Liver (tissue), 9 donors: Measurements from ENCODE around the gene DLST. TPM values are rescaled to one million over a fixed set of nuclear protein-coding genes. Genes with fewer than 3 reads are reported as not detected.

Experiments
- DNase-seq: peaks from one replicate; pipeline ENCODE4 v3.0.0-alpha.2; 2017; ENCODE audit warnings: low spot score
- H3K27ac ChIP-seq, 2 donors: one replicate each; pipeline ENCODE4 v1.7.0; 2013; ENCODE audit warnings: inconsistent platforms in 2 of 2, low read length in 2 of 2, control low read depth in 1 of 2, low read depth in 1 of 2, mild to moderate bottlenecking in 1 of 2
- H3K27me3 ChIP-seq, 4 donors: one replicate each; pipeline versions ENCODE4 v1.6.1 to v1.7.0; 2013; ENCODE audit warnings: low read length in 3 of 4, inconsistent platforms in 1 of 4, mild to moderate bottlenecking in 1 of 4, moderate library complexity in 1 of 4; ENCODE audit not compliant: control insufficient read depth in 4 of 4, insufficient read depth in 4 of 4
- H3K36me3 ChIP-seq, 4 donors: one replicate each; pipeline versions ENCODE4 v1.6.1 to v1.7.0; 2013; ENCODE audit warnings: low read length in 3 of 4, mild to moderate bottlenecking in 3 of 4, low read depth in 1 of 4, moderate library complexity in 1 of 4; ENCODE audit not compliant: control insufficient read depth in 4 of 4, insufficient read depth in 3 of 4
- H3K4me1 ChIP-seq, 4 donors: one replicate each; pipeline versions ENCODE4 v1.6.1 to v1.7.0; 2013; ENCODE audit warnings: low read length in 3 of 4, mild to moderate bottlenecking in 3 of 4, moderate library complexity in 1 of 4; ENCODE audit not compliant: control insufficient read depth in 4 of 4, insufficient read depth in 4 of 4
- H3K4me3 ChIP-seq, 3 donors: one replicate each; pipeline versions ENCODE4 v1.6.1 to v1.7.0; 2013; ENCODE audit warnings: low read length in 3 of 3, control low read depth in 1 of 3, low read depth in 1 of 3, mild to moderate bottlenecking in 1 of 3
- H3K9ac ChIP-seq, 2 donors: one replicate each; pipeline ENCODE4 v1.7.0; 2013; ENCODE audit warnings: low read length in 2 of 2, mild to moderate bottlenecking in 2 of 2, moderate library complexity in 2 of 2, control low read depth in 1 of 2, low read depth in 1 of 2
- H3K9me3 ChIP-seq, 4 donors: one replicate each; pipeline versions ENCODE4 v1.6.1 to v1.7.0; 2013; ENCODE audit warnings: low read length in 3 of 4; ENCODE audit not compliant: control insufficient read depth in 4 of 4
- EGR1 ChIP-seq, 2 donors: IDR thresholded peaks; 2 replicates each; pipeline ENCODE4 v1.6.1; 2016 to 2018; ENCODE audit warnings: antibody characterized with exemption in 2 of 2, low read depth in 2 of 2
- GABPA ChIP-seq, 2 donors: IDR thresholded peaks in 1 of 2; conservative IDR thresholded peaks in 1 of 2; 2 replicates each; pipeline ENCODE4 v1.6.1; 2016; ENCODE audit warnings: antibody characterized with exemption in 2 of 2, mild to moderate bottlenecking in 1 of 2, moderate library complexity in 1 of 2
- HNF4A ChIP-seq, 2 donors: conservative IDR thresholded peaks; 2 replicates each; pipeline ENCODE4 v1.6.1; 2016; ENCODE audit warnings: antibody characterized with exemption in 2 of 2, mild to moderate bottlenecking in 2 of 2
- HNF4G ChIP-seq: IDR thresholded peaks from 2 replicates; pipeline ENCODE4 v1.6.1; 2016; ENCODE audit warnings: antibody characterized with exemption
- JUND ChIP-seq, 2 donors: IDR thresholded peaks; 2 replicates each; pipeline ENCODE4 v1.6.1; 2016; ENCODE audit warnings: antibody characterized with exemption in 2 of 2
- RAD21 ChIP-seq, 2 donors: IDR thresholded peaks; 2 replicates each; pipeline ENCODE4 v1.6.1; 2016; ENCODE audit warnings: antibody characterized with exemption in 2 of 2, mild to moderate bottlenecking in 2 of 2
- RXRA ChIP-seq, 2 donors: IDR thresholded peaks; 2 replicates each; pipeline ENCODE4 v1.6.1; 2017 to 2018; ENCODE audit warnings: antibody characterized with exemption in 2 of 2, mild to moderate bottlenecking in 1 of 2
- SP1 ChIP-seq: IDR thresholded peaks from 2 replicates; pipeline ENCODE4 v1.6.1; 2018; ENCODE audit warnings: antibody characterized with exemption, mild to moderate bottlenecking
- TAF1 ChIP-seq: conservative IDR thresholded peaks from 2 replicates; pipeline ENCODE4 v1.6.1; 2016; ENCODE audit warnings: antibody characterized with exemption, mild to moderate bottlenecking
- YY1 ChIP-seq: IDR thresholded peaks from 2 replicates; pipeline ENCODE4 v1.6.1; 2016; ENCODE audit warnings: antibody characterized with exemption, mild to moderate bottlenecking
- WGBS: extraction: QIAGEN DNeasy Blood & Tissue Kit; methylation state at CpG from one replicate; pipeline ENCODE4 v1.1.7; 2013; 5-methylcytosine and 5-hydroxymethylcytosine counted together
- polyA plus RNA-seq, 2 donors: library from polyadenylated mRNA; stranded (reverse) in 1 of 2; unstranded in 1 of 2; fragments of 200-250 nt in 1 of 2; fragments of >200 nt in 1 of 2; fragmentation: Nextera tagmentation in 1 of 2; extraction: Ambion mirVana in 1 of 2; gene quantifications; one replicate each; pipeline versions ENCODE4 v1.2.1 to v1.2.3, GENCODE V29; 2013 to 2015
- total RNA-seq, 2 donors: library from RNA; depleted of rRNA; stranded (reverse); fragments of >200 nt; gene quantifications; one replicate each; pipeline ENCODE4 v1.2.3, GENCODE V29; 2014
- TF ChIP-seq, protein P1 (sequence below): IDR thresholded peaks from 2 replicates; pipeline ENCODE4 v1.6.1; 2016; ENCODE audit warnings: antibody characterized with exemption
- TF ChIP-seq, protein P2 (sequence below): IDR thresholded peaks from 2 replicates; pipeline ENCODE4 v1.6.1; 2016; ENCODE audit warnings: antibody characterized with exemption
- TF ChIP-seq, protein P3 (sequence below): IDR thresholded peaks from 2 replicates; pipeline ENCODE4 v1.6.1; 2016; ENCODE audit warnings: antibody characterized with exemption
- TF ChIP-seq, protein P4 (sequence below): IDR thresholded peaks from 2 replicates; pipeline ENCODE4 v1.6.1; 2016; ENCODE audit warnings: antibody characterized with exemption, mild to moderate bottlenecking
- donor health status: healthy.
- donor health status: healthy.
- donor health status: healthy.
- donor health status: healthy.
- donor health status: healthy.

The DLST gene
- total RNA-seq = 10 to 100 TPM; 41.0 to 58.0 TPM
- 10 to 100 TPM; 10.7 to 69.3 TPM for polyA plus RNA-seq

DNA sequence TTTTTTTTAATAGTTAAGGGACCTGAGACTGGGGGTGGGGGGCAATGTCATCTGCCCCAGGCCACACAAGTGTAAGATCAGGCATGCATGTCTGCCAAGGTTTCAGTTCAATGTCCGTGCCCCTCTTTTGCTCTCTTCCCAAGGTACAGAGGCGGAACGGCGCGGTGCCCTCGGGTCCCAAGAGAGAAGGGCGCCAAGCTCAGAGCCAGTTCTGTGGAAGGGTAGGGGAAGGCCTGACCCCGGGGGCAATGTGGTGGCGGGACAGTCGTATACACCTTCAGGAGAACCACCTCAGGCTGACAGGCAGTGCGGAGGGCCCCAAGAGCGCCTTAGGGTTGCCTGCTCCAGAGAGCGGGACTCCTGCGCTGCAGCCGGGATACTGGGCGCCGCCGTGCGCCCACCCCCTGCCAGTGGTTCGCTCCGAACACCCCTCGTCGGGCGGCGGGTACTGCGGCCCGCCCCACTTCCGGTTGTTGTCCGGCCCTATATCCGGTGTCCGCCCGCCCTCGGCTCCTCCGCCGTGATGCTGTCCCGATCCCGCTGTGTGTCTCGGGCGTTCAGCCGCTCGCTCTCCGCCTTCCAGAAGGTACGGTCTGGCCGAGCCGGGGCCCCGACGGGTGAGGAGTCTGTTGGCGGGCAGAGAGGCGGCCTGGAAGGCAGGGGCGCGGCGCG, at the start of gene DLST:
Gene DLST, plus strand, starts transcription at position 486 of the 672 bp plus-strand sequence. Its CDS starts 38 bp downstream, at position 524.
- H3K9me3 ChIP-seq = no peaks in the 10 kb centered on the region
- H3K9ac ChIP-seq = peak within 1 kb of the TSS; percentile 93 to 98
- peaks cover 16 to 29% (median 23%) of the 10 kb centered on the region in 4 donors for H3K4me1 ChIP-seq
- TF ChIP-seq EGR1 (IDR thresholded peaks at IDR 0.05; ENCODE audit: low read depth in 2 of 2) (peak in 1 of 2 donors; percentile 69), RAD21 (IDR thresholded peaks at IDR 0.05) (peak in 1 of 2 donors; percentile 34), JUND (IDR thresholded peaks at IDR 0.05) (no peak), SP1 (peak; percentile 52), TAF1 (no peak), HNF4A (conservative IDR thresholded peaks at IDR 0.05) (peak; percentile 3 to 50), GABPA (IDR thresholded peaks at IDR 0.05 in 1 of 2, conservative IDR thresholded peaks at IDR 0.05 in 1 of 2) (peak; percentile 92 to 97), YY1 (peak; percentile 74), RXRA (IDR thresholded peaks at IDR 0.05) (peak in 1 of 2 donors; percentile 50), HNF4G (no peak)
- TF ChIP-seq, protein P1, sequence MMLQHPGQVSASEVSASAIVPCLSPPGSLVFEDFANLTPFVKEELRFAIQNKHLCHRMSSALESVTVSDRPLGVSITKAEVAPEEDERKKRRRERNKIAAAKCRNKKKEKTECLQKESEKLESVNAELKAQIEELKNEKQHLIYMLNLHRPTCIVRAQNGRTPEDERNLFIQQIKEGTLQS = no peak
- TF ChIP-seq, protein P2, sequence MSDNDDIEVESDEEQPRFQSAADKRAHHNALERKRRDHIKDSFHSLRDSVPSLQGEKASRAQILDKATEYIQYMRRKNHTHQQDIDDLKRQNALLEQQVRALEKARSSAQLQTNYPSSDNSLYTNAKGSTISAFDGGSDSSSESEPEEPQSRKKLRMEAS = peak; percentile 33
- TF ChIP-seq, protein P3, sequence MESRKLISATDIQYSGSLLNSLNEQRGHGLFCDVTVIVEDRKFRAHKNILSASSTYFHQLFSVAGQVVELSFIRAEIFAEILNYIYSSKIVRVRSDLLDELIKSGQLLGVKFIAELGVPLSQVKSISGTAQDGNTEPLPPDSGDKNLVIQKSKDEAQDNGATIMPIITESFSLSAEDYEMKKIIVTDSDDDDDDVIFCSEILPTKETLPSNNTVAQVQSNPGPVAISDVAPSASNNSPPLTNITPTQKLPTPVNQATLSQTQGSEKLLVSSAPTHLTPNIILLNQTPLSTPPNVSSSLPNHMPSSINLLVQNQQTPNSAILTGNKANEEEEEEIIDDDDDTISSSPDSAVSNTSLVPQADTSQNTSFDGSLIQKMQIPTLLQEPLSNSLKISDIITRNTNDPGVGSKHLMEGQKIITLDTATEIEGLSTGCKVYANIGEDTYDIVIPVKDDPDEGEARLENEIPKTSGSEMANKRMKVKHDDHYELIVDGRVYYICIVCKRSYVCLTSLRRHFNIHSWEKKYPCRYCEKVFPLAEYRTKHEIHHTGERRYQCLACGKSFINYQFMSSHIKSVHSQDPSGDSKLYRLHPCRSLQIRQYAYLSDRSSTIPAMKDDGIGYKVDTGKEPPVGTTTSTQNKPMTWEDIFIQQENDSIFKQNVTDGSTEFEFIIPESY = no peak
- TF ChIP-seq, protein P4, sequence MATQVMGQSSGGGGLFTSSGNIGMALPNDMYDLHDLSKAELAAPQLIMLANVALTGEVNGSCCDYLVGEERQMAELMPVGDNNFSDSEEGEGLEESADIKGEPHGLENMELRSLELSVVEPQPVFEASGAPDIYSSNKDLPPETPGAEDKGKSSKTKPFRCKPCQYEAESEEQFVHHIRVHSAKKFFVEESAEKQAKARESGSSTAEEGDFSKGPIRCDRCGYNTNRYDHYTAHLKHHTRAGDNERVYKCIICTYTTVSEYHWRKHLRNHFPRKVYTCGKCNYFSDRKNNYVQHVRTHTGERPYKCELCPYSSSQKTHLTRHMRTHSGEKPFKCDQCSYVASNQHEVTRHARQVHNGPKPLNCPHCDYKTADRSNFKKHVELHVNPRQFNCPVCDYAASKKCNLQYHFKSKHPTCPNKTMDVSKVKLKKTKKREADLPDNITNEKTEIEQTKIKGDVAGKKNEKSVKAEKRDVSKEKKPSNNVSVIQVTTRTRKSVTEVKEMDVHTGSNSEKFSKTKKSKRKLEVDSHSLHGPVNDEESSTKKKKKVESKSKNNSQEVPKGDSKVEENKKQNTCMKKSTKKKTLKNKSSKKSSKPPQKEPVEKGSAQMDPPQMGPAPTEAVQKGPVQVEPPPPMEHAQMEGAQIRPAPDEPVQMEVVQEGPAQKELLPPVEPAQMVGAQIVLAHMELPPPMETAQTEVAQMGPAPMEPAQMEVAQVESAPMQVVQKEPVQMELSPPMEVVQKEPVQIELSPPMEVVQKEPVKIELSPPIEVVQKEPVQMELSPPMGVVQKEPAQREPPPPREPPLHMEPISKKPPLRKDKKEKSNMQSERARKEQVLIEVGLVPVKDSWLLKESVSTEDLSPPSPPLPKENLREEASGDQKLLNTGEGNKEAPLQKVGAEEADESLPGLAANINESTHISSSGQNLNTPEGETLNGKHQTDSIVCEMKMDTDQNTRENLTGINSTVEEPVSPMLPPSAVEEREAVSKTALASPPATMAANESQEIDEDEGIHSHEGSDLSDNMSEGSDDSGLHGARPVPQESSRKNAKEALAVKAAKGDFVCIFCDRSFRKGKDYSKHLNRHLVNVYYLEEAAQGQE = peak; percentile 36
- DNase-seq = peak; percentile 92
- peak within 1 kb of the TSS; percentile 67 to 85 for H3K27ac ChIP-seq
- under 1% methylated on average over 53 of the region's 53 CpGs for WGBS
- peak within 1 kb of the TSS; percentile 84 to 95 (median 91) for H3K4me3 ChIP-seq
- peaks cover 0 to 6% (median 3%) of the 10 kb centered on the region in 4 donors for H3K36me3 ChIP-seq
- no peaks in the 10 kb centered on the region for H3K27me3 ChIP-seq

DNA sequence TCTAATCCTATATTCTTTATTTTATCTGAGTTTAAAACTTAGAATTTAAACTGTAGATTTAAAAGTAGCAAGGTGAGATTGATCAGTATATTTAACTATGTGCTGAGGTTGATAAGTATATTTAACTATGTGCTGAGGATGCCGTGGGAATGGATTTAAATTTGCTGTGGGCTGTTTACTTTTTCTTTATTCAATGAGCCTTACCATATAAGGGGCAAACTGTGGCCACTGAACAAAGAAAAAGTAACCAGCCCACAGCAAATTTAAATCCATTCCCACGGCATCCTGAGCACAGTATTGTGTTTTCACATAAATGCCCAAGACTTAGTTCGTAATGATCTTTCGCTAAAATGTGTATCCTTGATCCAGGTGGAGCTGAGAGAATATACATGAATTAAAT, 48.9 kb upstream of the DLST start:
- no peak for DNase-seq
- no peaks in the 10 kb centered on the region for H3K9me3 ChIP-seq
- peaks cover 2 to 27% (median 19%) of the 10 kb centered on the region in 4 donors for H3K36me3 ChIP-seq
- no peaks in the 10 kb centered on the region for H3K4me1 ChIP-seq
- TF ChIP-seq, protein P3 = no peak
- TF ChIP-seq, protein P2 = no peak
- no peak overlapping the region for H3K9ac ChIP-seq
- WGBS = 95% methylated on average over 4 of the region's 4 CpGs
- H3K27me3 ChIP-seq = no peaks in the 10 kb centered on the region
- no peak overlapping the region for H3K27ac ChIP-seq
- no peak overlapping the region for H3K4me3 ChIP-seq
